Stimulated activated naive CD4-positive, alpha-beta T cell treated with Interleukin-2 at 50 U/mL for 16 hours (primary cell): ENCODE measurements around the gene FANCI.

Experiments used
- DNase-seq: peaks from one replicate; lab custom pipeline; 2025; lab: John Stamatoyannopoulos, UW

The FANCI gene

GRCh38 chr15:89243691-89244573 is at the start of gene FANCI:
FANCI (plus strand) TSS chr15:89243979; CDS start chr15:89247648, 3,669 bp downstream.
- peak; percentile 97 for DNase-seq

GRCh38 chr15:89194608-89195007 is 49.2 kb upstream of the FANCI start:
- DNase-seq: no peak

- no peak for DNase-seq
These were observed 47.9 kb upstream of the FANCI start for GRCh38 chr15:89195836-89196235.

GRCh38 chr15:89196241-89196640 is 47.5 kb upstream of the FANCI start:
- no peak for DNase-seq

- DNase-seq: no peak
These were observed 46.8 kb upstream of the FANCI start for GRCh38 chr15:89196994-89197393.

- DNase-seq: no peak
These were observed 46.2 kb upstream of the FANCI start for GRCh38 chr15:89197503-89197971.

GRCh38 chr15:89198196-89198595 is 45.6 kb upstream of the FANCI start:
- no peak for DNase-seq

- DNase-seq: no peak
These were observed 44.8 kb upstream of the FANCI start for GRCh38 chr15:89198934-89199333.

- no peak for DNase-seq
These were observed 44.0 kb upstream of the FANCI start for GRCh38 chr15:89199746-89200145.

- no peak for DNase-seq
These were observed 43.6 kb upstream of the FANCI start for GRCh38 chr15:89200182-89200581.

- DNase-seq: no peak
These were observed 42.2 kb upstream of the FANCI start for GRCh38 chr15:89201465-89202005.

GRCh38 chr15:89203705-89204273 is 40.0 kb upstream of the FANCI start:
- DNase-seq: peak; percentile 8

- no peak for DNase-seq
These were observed 37.7 kb upstream of the FANCI start for GRCh38 chr15:89205991-89206585.

- peak; percentile 59 for DNase-seq
These were observed 36.9 kb upstream of the FANCI start for GRCh38 chr15:89206908-89207331.

- DNase-seq: no peak
These were observed 35.5 kb upstream of the FANCI start for GRCh38 chr15:89208256-89208655.

- DNase-seq: no peak
These were observed 34.7 kb upstream of the FANCI start for GRCh38 chr15:89209057-89209456.

- DNase-seq: no peak
These were observed 32.1 kb upstream of the FANCI start for GRCh38 chr15:89211678-89212170.

GRCh38 chr15:89215627-89216026 is 28.2 kb upstream of the FANCI start:
- no peak for DNase-seq

GRCh38 chr15:89217031-89217430 is 26.7 kb upstream of the FANCI start:
- DNase-seq: no peak

GRCh38 chr15:89217686-89218376 is 25.9 kb upstream of the FANCI start:
- no peak for DNase-seq

- no peak for DNase-seq
These were observed 25.2 kb upstream of the FANCI start for GRCh38 chr15:89218531-89218930.

GRCh38 chr15:89221543-89221942 is 22.2 kb upstream of the FANCI start, which contains the start of gene RLBP1:
RLBP1 (minus strand) TSS chr15:89221579; CDS start chr15:89218975, 2,604 bp downstream.
- DNase-seq: no peak
